ENCODE measurements around the gene GPSM3. TPM values are rescaled to one million over a fixed set of nuclear protein-coding genes. Genes with fewer than 3 reads are reported as not detected.

Gene GPSM3
- total and polyA plus RNA-seq, 2 of the 13 experiments (the other 11 are each of a cell fraction or from before 2014, with no cell fraction given): 0.18 to 6.2 TPM

GRCh38 chr6:32195652-32195901 is 3.1 kb upstream of the GPSM3 start (continued):
- peak; percentile 72 for TF ChIP-seq ZKSCAN5 (CRISPR knock-in tag; IDR thresholded peaks at IDR 0.05)
- no peak for TF ChIP-seq SMARCC2 (IDR thresholded peaks at IDR 0.05)
- no peak for TF ChIP-seq ZNF121 (CRISPR knock-in tag; IDR thresholded peaks at IDR 0.05)
- peak; percentile 13 for TF ChIP-seq TAF15 (IDR thresholded peaks at IDR 0.05; ENCODE audit: low read depth, low read length, poor library complexity, severe bottlenecking)
- TF ChIP-seq FOXP4 (CRISPR knock-in tag; IDR thresholded peaks at IDR 0.05): no peak
- no peak for TF ChIP-seq ZNF484 (CRISPR knock-in tag; IDR thresholded peaks at IDR 0.05; ENCODE audit: borderline replicate concordance, low read depth)
- no peak for TF ChIP-seq ELF1 (CRISPR knock-in tag; IDR thresholded peaks at IDR 0.05)
- no peak for TF ChIP-seq AKNA (CRISPR knock-in tag; IDR thresholded peaks at IDR 0.05; ENCODE audit: borderline replicate concordance)
- TF ChIP-seq JARID2 (CRISPR knock-in tag; IDR thresholded peaks at IDR 0.05; ENCODE audit: insufficient replicate concordance): no peak
- no peak for TF ChIP-seq TFDP2 (CRISPR knock-in tag; IDR thresholded peaks at IDR 0.05)
- TF ChIP-seq MBNL3 (CRISPR knock-in tag; conservative IDR thresholded peaks at IDR 0.05): no peak
- peak; percentile 93; the same call in 1 of the 2 replicates for TF ChIP-seq ZBTB2 (CRISPR knock-in tag; IDR thresholded peaks at IDR 0.05; ENCODE audit: low read depth)
- TF ChIP-seq KLF12 (CRISPR knock-in tag; IDR thresholded peaks at IDR 0.05; ENCODE audit: borderline replicate concordance): no peak
- TF ChIP-seq NPAS2 (CRISPR knock-in tag; IDR thresholded peaks at IDR 0.05; ENCODE audit: borderline replicate concordance): no peak
- TF ChIP-seq MYC (CRISPR knock-in tag; IDR thresholded peaks at IDR 0.05; ENCODE audit: borderline replicate concordance): no peak
- TF ChIP-seq ZBTB1 (CRISPR knock-in tag; IDR thresholded peaks at IDR 0.05; ENCODE audit: borderline replicate concordance): no peak
- TF ChIP-seq ZFP36L2 (CRISPR knock-in tag; IDR thresholded peaks at IDR 0.05): no peak
- TF ChIP-seq ZNF180 (CRISPR knock-in tag; IDR thresholded peaks at IDR 0.05; ENCODE audit: borderline replicate concordance, low read depth): no peak
- no peak for TF ChIP-seq SMAD1 (CRISPR knock-in tag; IDR thresholded peaks at IDR 0.05; ENCODE audit: borderline replicate concordance, low read depth)
- no peak for TF ChIP-seq ZNF263 (CRISPR knock-in tag; IDR thresholded peaks at IDR 0.05)
- peak; percentile 86; the same call in 1 of the 2 replicates for TF ChIP-seq THAP11 (CRISPR knock-in tag; IDR thresholded peaks at IDR 0.05)
- TF ChIP-seq ZNF619 (CRISPR knock-in tag; IDR thresholded peaks at IDR 0.05): no peak
